KBM-7 (cell line): ENCODE measurements around the gene CGREF1.

Experiments used
- DNase-seq: peaks from one replicate; pipeline ENCODE4 v3.0.0-alpha.2; 2015
- in situ Hi-C: fragments of 300-500 bp; cut with MboI; formaldehyde crosslinking; loops from 2 replicates; pipeline ENCODE4 v1.14.3; 2020; ENCODE audit warnings: low sequenced_read_pairs, low pct_unique_long_range_greater_than_20kb, mixed read lengths

CGREF1 gene

DNA sequence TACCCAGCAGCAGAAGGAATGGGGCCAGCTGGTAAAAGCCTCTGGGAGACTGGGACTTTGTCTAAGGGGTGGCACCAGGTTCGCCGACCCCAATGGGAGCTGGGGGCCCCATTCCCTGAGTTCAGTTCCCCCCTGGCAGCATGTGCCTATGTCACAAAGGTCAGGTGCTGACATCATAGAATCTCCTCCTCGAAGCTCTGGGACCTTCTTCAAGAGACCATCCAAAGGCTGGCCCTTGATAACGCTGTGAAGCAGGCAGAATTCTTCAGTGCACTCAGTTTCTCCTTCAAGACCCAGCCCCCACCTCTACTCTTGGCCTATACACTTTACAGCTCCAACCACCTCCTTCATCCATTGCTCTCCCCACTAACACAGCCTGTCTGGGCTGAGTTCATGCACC is 20.4 kb upstream of the CGREF1 start, which contains the start of gene PRR30:
Gene PRR30, minus strand, starts transcription at position 101 of the 400 bp plus-strand sequence. CDS start 1,081 bp downstream, outside the sequence.
- in situ Hi-C loops = no loop called here
- DNase-seq = no peak

DNA sequence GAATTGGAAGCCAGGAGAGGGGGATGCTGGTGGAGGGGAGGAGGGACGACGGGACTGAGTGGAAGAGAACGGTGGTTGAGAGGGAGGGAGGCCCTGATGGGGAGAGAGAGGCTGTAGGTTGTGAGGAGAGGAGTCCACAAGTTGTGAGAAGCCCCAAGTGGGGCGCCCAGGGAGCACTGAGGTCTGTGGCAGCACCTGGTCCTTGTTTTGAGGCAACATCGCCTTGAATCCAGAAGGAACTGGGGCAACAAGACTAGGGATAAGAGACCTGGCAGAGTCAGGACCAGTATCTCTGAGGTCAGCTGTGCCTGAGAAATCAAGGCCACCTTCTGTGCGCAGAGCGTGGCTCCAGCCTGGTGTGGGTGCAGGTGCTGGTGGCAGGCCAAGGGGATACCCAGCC is 19.2 kb upstream of the CGREF1 start:
- in situ Hi-C loops = no loop called here
- DNase-seq = no peak

DNA sequence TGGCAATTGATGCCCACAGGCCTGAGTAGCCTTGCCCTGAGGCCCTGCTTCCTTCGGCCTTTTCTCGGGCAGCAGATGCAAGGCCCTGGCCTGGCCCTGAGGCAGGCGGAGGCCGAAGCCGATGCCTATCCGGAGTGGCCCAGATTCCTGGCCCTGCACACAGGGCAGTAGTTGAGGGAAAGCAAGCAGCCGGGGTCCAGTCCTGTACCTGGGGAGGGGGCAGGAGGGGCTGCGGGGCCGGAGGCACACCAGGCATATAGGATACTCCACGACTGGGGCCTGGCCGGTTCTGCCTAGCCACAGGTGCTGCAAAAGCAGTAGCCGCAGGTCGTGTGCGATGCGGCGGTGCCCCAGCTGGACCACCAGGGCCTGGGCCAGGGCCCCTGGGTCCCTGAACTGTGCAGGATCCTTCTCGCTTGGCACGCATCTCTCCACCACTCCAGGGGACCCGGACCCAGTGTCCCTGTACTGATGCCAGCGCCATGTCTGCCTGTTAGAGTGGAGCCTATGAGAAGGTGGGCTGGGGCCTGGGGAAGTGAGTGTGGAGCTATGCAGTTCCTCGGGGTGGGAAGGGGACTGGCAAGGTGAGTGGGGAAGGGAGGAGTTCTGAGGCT is 18.5 kb upstream of the CGREF1 start:
- DNase-seq = no peak
- in situ Hi-C loops = no loop called here

DNA sequence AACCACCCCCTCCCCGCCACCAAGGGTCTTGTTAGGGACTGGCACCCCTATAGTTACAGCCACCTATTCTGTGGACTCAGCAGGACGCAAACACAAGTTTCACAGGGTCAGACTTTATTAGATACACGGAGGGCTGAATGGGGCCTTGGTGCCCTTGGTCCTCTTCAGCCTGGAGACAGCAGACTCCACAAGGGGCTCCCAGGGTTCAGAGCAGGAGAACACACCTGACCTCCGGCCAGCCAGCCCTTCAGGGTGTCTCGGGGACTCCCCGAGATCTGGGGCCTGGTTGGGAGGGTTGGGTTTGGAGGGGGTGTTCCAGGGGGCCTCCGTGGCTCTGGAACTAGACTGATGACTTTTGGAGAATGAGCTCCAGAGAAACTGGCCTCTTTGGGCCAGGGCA is 17.8 kb upstream of the CGREF1 start:
- no peak for DNase-seq
- in situ Hi-C loops = no loop called here

DNA sequence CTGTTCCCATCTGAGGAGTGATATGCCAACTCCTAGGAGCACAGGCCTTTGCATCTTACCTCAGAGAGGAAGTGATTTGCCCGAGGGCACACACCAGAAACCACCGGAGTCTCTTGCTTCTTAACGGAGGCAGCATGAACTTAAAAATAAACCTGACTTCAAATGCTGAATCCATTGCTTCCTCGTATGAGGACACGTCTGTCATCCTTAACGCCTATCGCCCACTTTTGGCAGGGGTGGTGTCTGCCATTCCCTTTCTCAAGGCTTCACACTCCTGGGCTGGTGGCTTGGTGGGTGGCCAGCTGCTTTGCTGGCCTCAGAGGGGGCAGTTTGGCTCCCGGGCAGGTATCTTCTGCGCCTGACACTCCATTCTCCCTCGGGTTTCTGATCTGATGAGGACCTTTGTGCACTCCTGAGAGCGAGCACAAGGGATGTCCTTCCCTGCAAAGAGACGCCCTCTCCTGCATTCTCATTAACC is 16.6 kb upstream of the CGREF1 start:
- DNase-seq = no peak
- in situ Hi-C loops = no loop called here

DNA sequence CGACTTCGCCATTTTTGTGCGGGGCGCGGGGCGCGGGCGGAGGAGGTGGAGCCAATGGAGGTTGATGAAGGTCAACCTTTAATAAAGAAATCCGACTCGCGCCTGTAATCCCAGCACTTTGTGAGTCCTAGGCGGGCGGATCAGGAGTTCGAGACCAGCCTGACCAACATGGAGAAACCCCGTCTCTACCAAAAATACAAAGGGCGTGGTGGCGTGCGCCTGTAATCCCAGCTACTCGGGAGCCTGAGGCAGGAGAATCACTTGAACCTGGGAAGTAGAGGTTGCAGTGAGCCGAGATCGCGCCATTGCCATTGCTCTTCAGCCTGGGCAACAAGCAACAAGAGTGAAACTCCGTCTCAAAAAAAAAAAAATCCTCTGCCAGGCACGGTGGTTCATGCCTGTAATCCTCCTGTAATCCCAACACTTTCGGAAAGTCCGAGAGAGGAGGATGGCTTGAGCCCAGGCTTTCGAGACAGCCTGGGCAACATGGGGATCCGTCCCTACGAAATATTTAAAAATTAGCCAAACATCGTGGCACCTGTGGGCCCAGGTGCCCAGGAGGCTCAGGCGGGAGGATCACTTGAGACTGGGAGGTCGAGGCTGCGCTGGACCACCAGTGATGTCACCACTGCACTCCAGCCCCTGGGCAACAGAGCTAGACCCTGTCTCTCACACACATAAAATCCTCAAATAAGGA is 16.0 kb upstream of the CGREF1 start:
- in situ Hi-C loops = no loop called here
- no peak for DNase-seq

DNA sequence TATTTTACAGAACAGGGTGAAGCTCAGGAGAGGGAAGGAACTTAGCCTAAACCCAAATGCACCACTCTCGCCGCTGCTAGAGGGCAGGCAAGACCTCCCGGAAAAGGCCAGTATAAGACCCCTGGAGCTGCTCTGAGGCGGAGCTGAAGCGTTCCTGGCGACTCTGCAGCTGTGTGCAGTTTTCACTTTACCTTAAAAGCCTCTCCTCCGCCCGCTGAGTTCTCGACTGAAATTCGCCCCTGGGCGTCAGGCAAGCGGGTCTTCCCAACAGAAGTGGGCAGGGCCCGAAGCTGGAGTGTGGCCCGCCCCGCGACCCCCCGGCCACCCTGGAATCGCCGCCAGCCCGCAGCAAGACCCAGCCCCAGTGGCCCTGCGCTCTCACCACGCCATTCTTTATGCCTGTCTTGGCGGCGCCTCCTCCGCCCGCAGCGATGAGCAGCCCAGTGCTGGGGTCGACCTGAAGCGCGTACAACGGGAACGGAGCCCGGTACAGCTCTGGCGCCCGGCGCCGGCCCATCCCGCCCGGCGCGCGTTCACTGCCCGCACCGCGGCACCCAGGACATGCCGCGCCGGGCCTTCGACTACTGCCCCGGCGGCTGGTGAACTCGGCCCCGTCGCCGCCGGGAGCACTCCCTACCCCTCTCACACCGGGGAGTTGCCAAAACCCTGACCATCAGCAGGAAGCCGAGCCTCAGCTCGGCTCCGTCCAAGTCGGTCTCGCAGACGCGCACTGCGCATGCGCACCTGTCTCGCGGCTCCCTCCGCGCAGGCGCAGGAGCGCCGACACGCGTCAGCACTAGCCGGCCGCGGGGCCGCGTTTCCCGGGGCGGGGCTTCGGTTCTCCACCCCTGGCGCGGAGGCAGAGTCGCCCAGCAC is 15.2 kb upstream of the CGREF1 start, which contains the start of gene PREB:
Gene PREB, minus strand, starts transcription at position 732 of the 876 bp plus-strand sequence. Its CDS starts 215 bp downstream, at position 517.
- DNase-seq = peak; percentile 94
- in situ Hi-C loops = no loop called here

DNA sequence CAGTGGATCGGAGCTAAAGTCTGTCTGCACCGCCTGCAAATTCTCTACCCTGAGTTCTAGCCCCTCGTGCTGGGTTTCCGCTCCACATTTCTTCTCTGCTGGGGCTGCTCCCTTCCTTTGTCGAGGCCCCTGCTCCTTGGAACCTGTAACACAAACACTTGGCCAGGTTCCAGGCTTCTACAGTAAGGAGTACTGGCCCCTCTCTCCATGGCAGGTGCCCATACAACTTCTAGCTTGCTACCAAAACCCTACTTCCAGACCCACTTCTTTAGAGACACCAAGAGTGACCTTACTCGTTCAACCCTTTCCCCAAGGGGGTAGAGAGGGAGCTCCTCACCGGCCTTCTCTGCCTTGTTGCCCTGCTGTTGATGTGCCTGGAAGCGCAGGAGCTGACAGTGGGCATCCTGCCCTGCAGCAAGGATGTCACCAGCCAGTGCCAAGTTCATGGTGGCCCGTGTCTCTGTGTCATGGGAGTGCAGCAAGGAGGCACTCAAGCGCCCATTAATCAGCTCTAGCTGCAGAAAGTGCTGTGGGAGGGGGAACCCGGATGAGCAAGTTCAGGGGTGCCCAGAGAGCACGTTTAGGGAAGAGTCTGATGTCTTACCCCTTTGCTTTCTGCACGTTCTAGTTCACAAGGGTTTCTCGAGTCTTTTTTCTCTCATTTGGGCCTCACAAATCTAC is 14.4 kb upstream of the CGREF1 start:
- peak; percentile 19 for DNase-seq

DNA sequence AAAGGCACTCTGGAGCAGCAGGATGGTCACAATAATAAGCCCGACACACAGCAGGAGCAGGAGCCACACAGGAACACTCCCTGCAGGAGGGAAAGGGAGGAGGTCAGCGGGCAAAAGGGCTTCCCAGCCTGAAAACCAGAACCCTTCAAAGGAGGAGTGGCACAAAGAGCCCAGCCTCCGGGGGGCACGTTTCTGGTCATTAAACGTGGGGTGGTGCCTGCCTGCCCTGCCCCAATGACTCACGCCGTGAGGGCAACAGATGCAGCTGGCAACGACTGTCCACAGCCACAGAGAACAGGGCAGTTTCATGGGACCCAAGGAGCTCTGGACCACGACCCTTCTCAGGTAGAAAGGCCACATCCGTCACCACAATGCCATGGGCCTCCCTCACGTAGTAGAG is 12.5 kb upstream of the CGREF1 start:
- in situ Hi-C loops = no loop called here
- DNase-seq = no peak

More for the DNA sequence above, 14.4 kb upstream of the CGREF1 start:
- in situ Hi-C loops = no loop called here

DNA sequence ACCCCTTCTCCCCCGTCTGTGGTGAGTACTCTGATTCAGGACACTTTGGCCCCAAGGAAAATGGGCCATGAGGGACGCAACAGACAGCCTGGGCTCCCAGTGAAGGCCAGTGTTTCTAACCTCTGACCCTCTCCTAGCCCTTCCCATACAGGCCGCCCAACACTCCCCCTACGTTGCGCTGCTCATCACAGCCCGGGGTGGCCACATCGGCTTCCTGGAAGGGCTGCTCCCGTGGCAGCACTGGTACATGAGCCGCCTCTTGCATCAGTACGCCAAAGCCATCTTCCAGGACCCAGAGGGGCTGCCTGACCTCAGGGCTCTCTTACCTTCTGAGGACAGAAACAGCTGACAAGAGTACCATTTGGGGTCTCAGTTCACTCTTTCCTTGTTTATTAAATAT is 11.5 kb upstream of the CGREF1 start:
- no peak for DNase-seq
- in situ Hi-C loops = no loop called here

DNA sequence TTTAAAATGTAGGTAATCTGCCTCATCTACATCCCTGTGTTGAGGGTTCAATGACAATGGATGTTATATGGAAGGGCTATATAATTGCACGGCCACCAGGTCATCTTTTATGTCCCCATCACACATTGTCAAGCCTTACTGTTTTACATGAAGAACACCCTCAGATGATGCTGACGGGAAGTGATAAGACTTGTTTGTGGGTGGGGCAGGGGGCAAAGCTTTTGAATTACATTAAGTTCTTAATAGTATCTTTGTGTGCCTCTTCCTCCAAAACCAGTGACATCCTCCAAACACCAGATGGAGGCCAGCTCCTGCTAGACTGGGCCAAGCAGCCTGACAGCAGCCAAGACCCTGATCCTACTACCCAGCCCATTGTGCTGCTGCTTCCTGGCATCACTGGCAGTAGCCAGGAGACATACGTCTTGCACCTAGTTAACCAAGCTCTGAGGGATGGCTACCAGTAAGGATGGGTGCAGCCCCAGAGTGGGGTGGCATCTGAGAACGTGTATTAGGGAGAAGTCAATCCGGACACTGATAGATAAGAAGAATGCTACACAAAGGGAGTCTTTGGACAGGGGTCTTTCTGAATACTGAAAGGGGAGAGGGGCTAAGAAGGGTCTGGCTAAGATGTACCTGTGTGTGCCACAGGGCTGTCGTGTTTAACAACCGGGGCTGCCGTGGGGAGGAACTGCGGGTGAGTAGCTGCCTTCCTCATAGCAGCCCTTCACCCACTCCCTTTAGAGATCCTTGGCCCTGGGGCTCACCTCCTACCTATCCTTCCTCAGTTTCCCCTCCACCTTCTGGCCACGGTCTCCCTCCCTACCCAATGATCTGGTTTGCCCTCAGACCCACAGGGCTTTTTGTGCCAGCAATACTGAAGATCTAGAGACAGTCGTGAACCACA is 10.0 kb upstream of the CGREF1 start:
- no peak for DNase-seq
- in situ Hi-C loops = no loop called here

DNA sequence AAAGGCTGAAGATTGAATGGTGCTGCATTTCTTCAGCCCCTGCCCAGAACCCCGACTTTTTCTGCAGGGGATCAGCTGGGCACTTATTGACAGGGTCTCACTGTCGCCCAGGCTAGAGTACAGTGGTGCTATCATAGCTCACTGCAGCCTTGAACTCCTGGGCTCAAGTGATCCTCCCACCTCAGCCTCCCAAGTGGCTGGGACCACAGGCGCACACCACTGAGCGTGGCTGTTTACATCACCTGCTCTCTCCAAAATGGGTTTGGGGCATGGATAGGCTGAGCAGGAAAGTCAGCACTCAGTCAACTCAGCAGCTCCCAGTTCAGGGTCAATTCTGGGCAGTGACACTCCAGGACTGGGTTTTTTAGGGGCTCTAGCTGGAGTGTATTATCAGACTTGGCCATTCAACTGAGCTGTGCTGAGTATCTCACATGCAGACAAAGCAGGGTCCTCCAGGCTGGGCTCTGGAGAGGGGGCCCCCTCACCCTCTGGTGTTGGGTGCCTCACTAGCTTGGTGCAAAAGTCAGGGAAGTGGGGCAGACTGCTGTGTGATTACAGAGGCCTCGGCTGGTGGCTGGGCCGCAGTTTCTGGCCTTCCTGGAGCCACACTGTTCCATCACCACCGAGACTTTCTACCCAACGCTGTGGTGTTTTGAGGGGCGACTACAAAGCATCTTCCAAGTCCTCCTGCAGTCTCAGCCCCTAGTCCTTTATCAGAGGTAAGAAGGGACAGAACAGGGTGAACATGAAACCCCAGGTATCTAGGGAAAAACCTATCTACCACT is 9.1 kb upstream of the CGREF1 start:
- no peak for DNase-seq
- in situ Hi-C loops = no loop called here

DNA sequence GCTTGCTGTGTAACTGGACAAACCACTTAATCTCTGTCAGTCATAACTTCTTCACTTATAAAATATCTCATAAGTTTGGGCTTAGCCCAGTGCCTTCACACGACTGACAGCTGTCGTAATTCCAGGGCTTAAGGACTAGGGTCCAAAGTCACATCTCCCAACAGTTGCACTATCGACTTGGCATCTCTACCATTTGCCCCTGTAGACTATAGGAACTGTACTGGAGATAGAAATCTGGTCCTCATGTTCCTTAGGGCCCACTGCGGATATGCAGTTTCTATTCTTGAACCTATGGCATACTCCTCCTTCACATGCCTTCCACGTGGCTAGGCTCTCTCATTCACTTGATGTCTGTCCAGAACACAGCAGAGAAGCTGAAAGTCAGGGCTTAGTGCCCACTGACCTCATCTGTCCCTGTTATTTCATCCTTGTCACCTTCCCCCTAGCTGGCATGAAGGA is 7.4 kb upstream of the CGREF1 start:
- no peak for DNase-seq
- in situ Hi-C loops = no loop called here

DNA sequence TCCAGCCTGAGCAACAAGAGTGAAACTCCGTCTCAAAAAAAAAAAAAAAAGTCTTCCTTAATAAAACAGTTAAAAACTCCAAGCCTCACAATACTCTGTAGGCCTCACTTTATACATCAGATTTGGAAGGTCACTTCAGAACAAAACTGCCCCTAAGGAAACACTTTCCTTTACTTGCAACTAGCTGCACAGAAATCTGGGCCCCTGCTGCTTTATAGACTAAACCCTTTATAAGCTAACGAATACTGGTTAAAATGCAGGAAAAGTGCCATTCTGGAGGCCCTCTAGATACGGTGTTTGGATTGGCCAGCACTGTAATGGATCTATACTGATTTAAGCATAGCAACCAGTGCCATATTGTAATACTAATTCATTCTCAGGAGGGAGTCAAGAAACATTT is 6.2 kb upstream of the CGREF1 start:
- in situ Hi-C loops = no loop called here
- no peak for DNase-seq

DNA sequence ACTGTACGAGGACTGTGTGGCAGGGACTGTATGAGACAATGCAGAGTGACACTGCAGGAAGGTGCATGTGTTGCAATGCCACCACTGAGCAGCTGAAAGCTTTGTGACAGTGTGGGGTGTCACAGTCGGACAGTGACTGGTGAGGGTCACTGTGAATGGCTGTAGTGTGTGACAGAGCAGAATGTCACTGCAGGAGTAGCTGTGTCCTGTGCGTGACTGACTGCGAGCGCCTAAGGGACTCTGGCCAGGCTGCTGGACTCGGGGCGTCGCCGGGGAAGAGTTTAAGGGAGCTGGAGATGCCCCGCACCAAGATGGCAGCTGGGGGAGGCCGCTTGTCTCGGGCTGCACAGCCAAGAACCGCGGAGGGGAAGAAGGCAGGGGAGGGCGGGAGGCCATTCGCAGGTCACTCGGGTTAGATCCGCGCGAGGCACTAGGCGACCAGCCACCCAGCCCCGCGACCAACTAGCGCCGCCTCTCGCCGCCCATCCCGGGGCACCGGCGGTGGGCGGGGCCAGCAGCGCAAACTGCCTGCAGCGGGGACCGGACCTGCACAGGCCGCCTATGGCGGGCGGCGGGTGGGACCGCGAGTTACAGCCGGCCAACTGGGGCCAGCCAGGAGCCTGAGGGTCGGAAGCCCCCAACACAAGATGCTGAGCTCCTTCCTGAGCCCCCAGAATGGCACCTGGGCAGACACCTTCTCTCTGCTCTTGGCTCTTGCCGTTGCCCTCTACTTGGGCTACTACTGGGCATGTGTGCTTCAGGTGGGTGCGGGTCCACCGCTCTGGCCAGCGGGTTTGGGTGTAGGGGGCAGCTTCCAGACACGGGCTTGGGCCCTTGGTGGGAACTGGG is 4.6 kb upstream of the CGREF1 start, which contains the start of gene ABHD1:
Gene ABHD1, plus strand, starts transcription at position 514 of the 849 bp plus-strand sequence. Its CDS starts 134 bp downstream, at position 648.
- in situ Hi-C loops = no loop called here
- peak; percentile 60 for DNase-seq

DNA sequence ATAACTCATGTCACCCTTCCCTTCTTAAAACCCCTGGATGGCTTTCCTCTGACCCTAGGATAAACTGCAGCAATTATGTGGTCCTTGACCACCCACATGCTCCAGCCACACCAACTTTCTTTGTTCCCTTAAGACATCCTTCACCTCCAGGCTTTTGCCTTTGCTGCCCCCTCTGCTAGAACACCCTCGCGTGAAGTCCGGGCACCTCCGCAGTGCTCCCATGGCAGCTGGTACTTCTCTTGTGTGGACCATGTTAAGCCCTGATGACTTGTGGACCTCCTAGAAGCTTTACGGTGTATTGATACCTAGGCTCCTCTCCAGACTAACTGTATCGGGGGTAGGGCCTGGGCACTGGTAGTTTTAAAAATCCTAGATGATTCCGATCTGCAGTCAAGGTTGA is 3.9 kb upstream of the CGREF1 start:
- DNase-seq = no peak
- in situ Hi-C loops = no loop called here

DNA sequence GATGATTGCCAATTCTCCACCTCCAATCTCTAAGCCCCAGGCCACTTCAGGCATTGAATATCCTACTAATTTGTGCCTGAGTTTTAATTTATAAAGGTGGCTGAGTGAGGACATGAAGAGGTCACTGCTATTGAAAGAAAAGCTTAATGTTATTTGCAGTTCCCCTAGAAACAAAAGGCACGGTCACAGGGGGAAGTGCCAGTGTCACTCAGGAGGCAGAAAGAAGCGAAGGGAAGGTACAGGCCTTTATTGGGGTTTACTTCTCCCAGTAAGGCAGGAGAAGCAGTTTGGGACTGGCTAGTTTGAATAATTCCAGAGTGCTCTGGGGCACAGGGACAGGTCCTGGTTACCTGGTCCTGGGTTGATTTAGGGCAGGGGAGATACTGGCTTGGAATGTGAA is 3.0 kb upstream of the CGREF1 start:
- in situ Hi-C loops = no loop called here
- DNase-seq = no peak
